Measurements from ENCODE around the gene ATP5F1B. TPM values are rescaled to one million over a fixed set of nuclear protein-coding genes. Genes with fewer than 3 reads are reported as not detected.

The ATP5F1B gene
- polyA plus RNA-seq, 1 of the 3 experiments (the other 2 are of a cell fraction) = 762 TPM

- no peaks in the 10 kb centered on the region for H3K9me3 ChIP-seq
- peaks cover 46% of the 10 kb centered on the region for H3K79me2 ChIP-seq (ENCODE audit: insufficient read depth)
- peak overlapping the region; percentile 75 for H3K9ac ChIP-seq
- 13% methylated on average over 18 of the region's 20 CpGs for WGBS (ENCODE audit: low lambda C conversion rate)
- peak overlapping the region; percentile 77 for H2AFZ ChIP-seq (ENCODE audit: low read depth)
- H3K27me3 ChIP-seq (ENCODE audit: insufficient read depth) = no peaks in the 10 kb centered on the region
- H3K4me1 ChIP-seq (ENCODE audit: control insufficient read depth in 1 of 2, insufficient read depth in 2 of 2, low read depth in 1 of 2, low read length in 1 of 2) = peaks cover 27 to 47% of the 10 kb centered on the region in 2 experiments
- H3K27ac ChIP-seq (ENCODE audit: low read depth in 2 of 2, low read length in 1 of 2) = peak overlapping the region; percentile 94 to 96
- no peaks in the 10 kb centered on the region for H3K9me2 ChIP-seq
- H4K20me1 ChIP-seq (ENCODE audit: insufficient read depth) = peaks cover 24% of the 10 kb centered on the region
- peaks cover 57% of the 10 kb centered on the region for H3F3A ChIP-seq (replicated peaks; ENCODE audit: insufficient read depth)
- peak; percentile 85 for DNase-seq
- peak overlapping the region; percentile 90 to 95 for H3K4me3 ChIP-seq (ENCODE audit: low read depth in 2 of 2, low read length in 1 of 2)
- ChIA-PET CTCF (interaction anchor here (0.6 to 3.7 kb wide), 56 partner anchors 8 to 571 kb away, joined by 3 to 54 read pairs (median 4); partner anchors contain the start of genes ATP5F1B, PRIM1 and RBMS2), POLR2A (interaction anchor here (0.7 to 2.0 kb wide), 9 partner anchors 10 to 276 kb away, joined by 3 to 25 read pairs (median 4); partner anchors contain the start of genes ATP5F1B, NACA, PTGES3 and RBMS2)
- H3K36me3 ChIP-seq (replicated peaks in 1 of 2; ENCODE audit: control insufficient read depth in 1 of 2, insufficient read depth in 2 of 2, low read length in 1 of 2) = peaks cover 30 to 37% of the 10 kb centered on the region in 2 experiments
- peak overlapping the region; percentile 98 for H3K4me2 ChIP-seq
- TF ChIP-seq FOXM1 (IDR thresholded peaks at IDR 0.05; ENCODE audit: low read depth) = no peak
- TF ChIP-seq, protein P1, sequence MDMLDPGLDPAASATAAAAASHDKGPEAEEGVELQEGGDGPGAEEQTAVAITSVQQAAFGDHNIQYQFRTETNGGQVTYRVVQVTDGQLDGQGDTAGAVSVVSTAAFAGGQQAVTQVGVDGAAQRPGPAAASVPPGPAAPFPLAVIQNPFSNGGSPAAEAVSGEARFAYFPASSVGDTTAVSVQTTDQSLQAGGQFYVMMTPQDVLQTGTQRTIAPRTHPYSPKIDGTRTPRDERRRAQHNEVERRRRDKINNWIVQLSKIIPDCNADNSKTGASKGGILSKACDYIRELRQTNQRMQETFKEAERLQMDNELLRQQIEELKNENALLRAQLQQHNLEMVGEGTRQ (IDR thresholded peaks at IDR 0.05; ENCODE audit: borderline replicate concordance, low read depth, low read length) = no peak
- no peak for TF ChIP-seq RXRA (IDR thresholded peaks at IDR 0.05; ENCODE audit: borderline replicate concordance, low read depth)
- TF ChIP-seq USF1 (IDR thresholded peaks at IDR 0.05; ENCODE audit: borderline replicate concordance, low read depth) = no peak
- no peak for TF ChIP-seq RFX5 (IDR thresholded peaks at IDR 0.05; ENCODE audit: low read length)
- TF ChIP-seq GABPA (IDR thresholded peaks at IDR 0.05; ENCODE audit: low read depth) = no peak
- 0 out of 2 replicates have a peak, but pooled peaks have one; percentile 4 for TF ChIP-seq REST (IDR thresholded peaks at IDR 0.05; ENCODE audit: low read depth, low read length)
- TF ChIP-seq YY1 (IDR thresholded peaks at IDR 0.05; ENCODE audit: low read depth) = peak; percentile 71; the same call in 1 of the 2 replicates
- no peak for TF ChIP-seq NRF1 (IDR thresholded peaks at IDR 0.05; ENCODE audit: low read depth, low read length)
- TF ChIP-seq, protein P2, sequence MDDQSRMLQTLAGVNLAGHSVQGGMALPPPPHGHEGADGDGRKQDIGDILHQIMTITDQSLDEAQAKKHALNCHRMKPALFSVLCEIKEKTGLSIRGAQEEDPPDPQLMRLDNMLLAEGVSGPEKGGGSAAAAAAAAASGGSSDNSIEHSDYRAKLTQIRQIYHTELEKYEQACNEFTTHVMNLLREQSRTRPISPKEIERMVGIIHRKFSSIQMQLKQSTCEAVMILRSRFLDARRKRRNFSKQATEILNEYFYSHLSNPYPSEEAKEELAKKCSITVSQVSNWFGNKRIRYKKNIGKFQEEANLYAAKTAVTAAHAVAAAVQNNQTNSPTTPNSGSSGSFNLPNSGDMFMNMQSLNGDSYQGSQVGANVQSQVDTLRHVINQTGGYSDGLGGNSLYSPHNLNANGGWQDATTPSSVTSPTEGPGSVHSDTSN (IDR thresholded peaks at IDR 0.05) = no peak; the same call in 1 of the 2 replicates
- TF ChIP-seq TCF12 (IDR thresholded peaks at IDR 0.05) = peak; percentile 26; the same call in 1 of the 2 replicates
- TF ChIP-seq CTCF (IDR thresholded peaks at IDR 0.05) = no peak
- no peak for TF ChIP-seq SMC3 (IDR thresholded peaks at IDR 0.05; ENCODE audit: low read depth, low read length)
- TF ChIP-seq RAD21 (IDR thresholded peaks at IDR 0.05; ENCODE audit: low read length) = no peak
- no peak for TF ChIP-seq IRF3 (IDR thresholded peaks at IDR 0.05; ENCODE audit: low read depth, low read length)
- no peak for TF ChIP-seq ELF1 (IDR thresholded peaks at IDR 0.05)
- no peak for TF ChIP-seq RCOR1 (IDR thresholded peaks at IDR 0.05; ENCODE audit: low read length)
- no peak for TF ChIP-seq JUND (IDR thresholded peaks at IDR 0.05)
- TF ChIP-seq POLR2AphosphoS5 (IDR thresholded peaks at IDR 0.05; ENCODE audit: low read depth, low read length) = no peak; the same call in none of the 2 replicates
- TF ChIP-seq TEAD4 (IDR thresholded peaks at IDR 0.05; ENCODE audit: borderline replicate concordance, insufficient read depth) = no peak
- TF ChIP-seq MEF2A (IDR thresholded peaks at IDR 0.05; ENCODE audit: borderline replicate concordance, low read depth) = no peak
- peak; percentile 80 for TF ChIP-seq SIN3A (IDR thresholded peaks at IDR 0.05; ENCODE audit: borderline replicate concordance, low read depth, low read length)
- peak; percentile 59 for TF ChIP-seq MXI1 (IDR thresholded peaks at IDR 0.05; ENCODE audit: low read depth, low read length)
Observed at GRCh38 chr12:56635806-56636674, 9.7 kb downstream of the ATP5F1B start.
